Fibroblast of the aortic adventitia (primary cell): ENCODE results near the gene EEFSEC. TPM values are rescaled to one million over a fixed set of nuclear protein-coding genes. Genes with fewer than 3 reads are reported as not detected.

Source experiments
- DNase-seq: peaks from one replicate; pipeline ENCODE4 v3.0.0-alpha.2; 2010; ENCODE audit warnings: low read depth
- H3K4me3 ChIP-seq: 2 replicates; pipeline ENCODE4 v1.5.1; 2011; ENCODE audit warnings: low read depth, mild to moderate bottlenecking, control low read depth, low read length, moderate library complexity
- total RNA-seq: library from RNA; depleted of rRNA; stranded (reverse); fragments of >200 nt; gene quantifications from 2 replicates; pipeline ENCODE4 v1.2.3, GENCODE V29; 2012; ENCODE audit warnings: low replicate concordance
- TF ChIP-seq, protein P1 (sequence below): IDR thresholded peaks from 2 replicates; pipeline ENCODE4 v1.5.1; 2011; ENCODE audit warnings: mild to moderate bottlenecking, low read length, control low read depth, inconsistent platforms; ENCODE audit not compliant: insufficient read depth

EEFSEC gene
- total RNA-seq, 1 donor, result 8.1 TPM

DNA sequence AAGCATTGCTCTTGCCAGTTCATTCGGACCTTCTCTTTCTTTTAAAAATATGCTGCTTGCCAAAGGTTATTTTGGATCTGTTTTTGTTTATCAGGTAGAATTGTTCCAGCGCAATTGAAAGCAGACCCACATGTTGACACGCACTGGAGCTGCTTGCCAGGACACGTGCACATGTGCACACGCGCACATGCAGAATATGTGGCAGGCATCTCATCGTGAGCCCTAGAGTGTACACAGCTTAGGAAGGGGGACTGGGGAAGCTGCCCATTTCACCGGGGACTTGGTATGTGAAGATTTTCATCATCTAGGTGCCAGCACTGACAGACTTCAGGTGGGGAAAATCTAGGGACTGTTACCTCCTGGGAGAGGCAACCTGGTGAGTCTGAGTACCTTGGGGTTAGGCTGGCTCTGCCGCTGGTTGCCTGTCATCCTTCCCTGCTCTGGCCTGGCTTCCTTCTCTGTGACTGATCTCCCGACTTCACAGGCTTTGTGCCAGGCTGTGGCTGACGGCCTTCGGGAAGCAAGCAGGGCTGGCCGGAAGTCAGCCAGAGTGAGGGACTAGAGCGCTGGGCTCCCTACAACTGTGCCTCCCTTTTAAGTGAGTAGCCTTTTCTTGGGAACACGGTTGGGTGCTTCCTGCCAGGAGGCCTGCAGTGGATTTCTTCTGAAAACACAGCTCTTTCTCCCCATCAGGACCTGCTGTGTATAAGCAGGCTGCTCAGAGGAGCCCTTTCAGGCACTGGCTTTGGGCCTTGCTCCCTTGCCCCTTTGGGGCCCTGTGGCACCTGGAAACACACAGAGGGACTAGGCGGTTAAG lies 129.3 kb downstream of the EEFSEC start:
- TF ChIP-seq, protein P1, sequence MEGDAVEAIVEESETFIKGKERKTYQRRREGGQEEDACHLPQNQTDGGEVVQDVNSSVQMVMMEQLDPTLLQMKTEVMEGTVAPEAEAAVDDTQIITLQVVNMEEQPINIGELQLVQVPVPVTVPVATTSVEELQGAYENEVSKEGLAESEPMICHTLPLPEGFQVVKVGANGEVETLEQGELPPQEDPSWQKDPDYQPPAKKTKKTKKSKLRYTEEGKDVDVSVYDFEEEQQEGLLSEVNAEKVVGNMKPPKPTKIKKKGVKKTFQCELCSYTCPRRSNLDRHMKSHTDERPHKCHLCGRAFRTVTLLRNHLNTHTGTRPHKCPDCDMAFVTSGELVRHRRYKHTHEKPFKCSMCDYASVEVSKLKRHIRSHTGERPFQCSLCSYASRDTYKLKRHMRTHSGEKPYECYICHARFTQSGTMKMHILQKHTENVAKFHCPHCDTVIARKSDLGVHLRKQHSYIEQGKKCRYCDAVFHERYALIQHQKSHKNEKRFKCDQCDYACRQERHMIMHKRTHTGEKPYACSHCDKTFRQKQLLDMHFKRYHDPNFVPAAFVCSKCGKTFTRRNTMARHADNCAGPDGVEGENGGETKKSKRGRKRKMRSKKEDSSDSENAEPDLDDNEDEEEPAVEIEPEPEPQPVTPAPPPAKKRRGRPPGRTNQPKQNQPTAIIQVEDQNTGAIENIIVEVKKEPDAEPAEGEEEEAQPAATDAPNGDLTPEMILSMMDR, result no peak
- no peak overlapping the region for H3K4me3 ChIP-seq
- DNase-seq, result peak; percentile 75

DNA sequence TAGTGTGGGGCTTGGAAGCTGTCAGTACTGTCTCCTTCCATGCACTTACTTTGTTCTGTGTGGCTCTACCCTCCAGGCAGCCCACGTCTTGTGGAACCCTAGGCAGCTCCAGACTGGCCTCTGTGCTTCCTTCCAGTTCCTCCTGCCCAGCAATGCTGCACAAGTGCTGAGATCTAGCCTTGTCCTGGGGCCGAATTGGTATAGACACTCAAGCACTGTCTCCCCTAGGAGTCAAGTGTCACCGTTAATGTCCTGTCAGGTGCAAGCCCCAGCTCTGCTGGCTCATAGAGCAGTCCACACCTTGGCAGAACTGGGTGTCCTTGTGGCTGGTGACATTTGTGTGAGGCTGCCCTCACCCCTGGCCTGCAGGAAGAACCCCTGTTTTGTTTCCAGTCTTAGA lies 130.1 kb downstream of the EEFSEC start:
- DNase-seq, result no peak
- TF ChIP-seq, protein P1, result no peak
- H3K4me3 ChIP-seq, result no peak overlapping the region

DNA sequence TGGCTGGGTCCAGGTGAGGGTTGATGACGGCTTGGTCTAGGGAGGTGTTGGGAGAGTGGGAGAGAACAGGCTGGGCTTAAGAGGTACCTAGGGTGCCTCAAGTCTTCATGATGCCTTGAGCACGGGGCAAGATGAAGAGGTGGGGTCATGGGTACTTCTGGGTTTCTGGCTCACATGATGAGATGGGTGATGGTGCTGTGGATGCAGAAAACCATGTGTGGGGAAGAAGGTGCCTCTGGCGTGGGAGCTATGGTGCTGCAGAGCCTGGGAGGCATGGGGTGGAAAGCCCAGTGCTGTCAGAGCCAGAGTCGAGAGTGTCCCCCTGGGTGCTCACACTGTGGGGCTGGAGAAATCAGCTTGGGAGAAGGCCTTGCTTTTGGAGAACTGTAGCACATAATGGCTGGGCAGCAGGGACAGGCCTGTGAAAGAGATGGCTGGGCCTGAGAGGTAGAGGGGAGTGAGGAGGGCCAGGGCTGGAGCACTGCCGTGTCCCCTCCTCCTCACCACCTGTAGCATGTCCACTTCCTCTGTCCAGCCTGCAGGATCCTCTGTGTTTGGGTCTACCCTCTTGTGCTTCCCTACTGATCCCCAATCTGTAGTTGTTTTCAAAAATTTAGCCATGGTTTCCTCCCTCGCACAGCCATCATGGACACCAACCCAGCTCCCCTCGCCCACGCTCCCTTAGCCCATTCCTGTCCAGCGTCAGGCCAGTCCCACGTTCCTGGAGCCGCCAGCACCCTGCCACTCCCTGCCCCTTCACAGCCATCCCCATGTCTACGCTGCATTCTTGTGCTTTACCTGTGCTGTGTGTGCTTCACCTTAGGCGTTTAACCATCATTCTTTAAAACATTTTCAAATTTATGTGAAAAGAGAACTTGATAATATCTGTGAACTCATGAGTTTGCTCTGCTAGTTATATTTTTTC lies 132.0 kb downstream of the EEFSEC start:
- no peak overlapping the region for H3K4me3 ChIP-seq
- TF ChIP-seq, protein P1, result no peak
- DNase-seq, result no peak

DNA sequence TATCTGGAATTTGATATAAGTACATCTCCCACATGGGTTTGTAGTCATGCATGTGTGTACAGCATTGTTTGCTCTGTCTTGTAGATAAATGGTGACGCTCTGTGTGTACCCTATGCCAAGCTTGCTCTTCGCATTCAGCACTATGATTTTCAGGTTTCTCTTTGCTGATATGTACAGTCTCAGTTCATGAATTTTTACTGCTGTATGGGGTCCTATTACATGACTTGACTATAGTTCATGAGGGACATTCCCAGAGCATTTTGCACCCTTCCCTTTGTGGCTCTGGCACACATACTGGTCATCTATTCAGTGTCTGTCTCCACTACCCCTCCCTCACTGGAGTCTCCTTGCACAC lies 132.7 kb downstream of the EEFSEC start:
- TF ChIP-seq, protein P1, result no peak
- no peak for DNase-seq
- no peak overlapping the region for H3K4me3 ChIP-seq

DNA sequence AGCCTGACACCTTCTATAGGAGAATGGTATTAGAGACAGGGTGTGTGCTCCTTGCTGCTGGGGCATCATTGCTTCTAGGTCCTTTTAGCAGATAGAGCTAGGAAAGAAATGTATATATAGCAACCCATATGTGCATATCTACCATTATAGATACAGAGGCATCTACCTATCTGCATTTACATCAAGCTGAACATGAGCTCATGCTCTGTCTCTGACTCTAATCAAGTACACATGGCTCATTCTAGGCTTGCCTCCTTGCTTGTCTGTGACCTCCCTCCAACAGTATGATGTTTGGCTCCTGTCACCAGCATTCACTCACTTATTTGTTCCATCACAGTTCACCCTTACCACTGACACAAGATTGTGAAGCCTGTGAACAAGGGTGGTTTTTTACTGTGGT lies 133.4 kb downstream of the EEFSEC start:
- TF ChIP-seq, protein P1, result no peak
- H3K4me3 ChIP-seq, result no peak overlapping the region
- no peak for DNase-seq

DNA sequence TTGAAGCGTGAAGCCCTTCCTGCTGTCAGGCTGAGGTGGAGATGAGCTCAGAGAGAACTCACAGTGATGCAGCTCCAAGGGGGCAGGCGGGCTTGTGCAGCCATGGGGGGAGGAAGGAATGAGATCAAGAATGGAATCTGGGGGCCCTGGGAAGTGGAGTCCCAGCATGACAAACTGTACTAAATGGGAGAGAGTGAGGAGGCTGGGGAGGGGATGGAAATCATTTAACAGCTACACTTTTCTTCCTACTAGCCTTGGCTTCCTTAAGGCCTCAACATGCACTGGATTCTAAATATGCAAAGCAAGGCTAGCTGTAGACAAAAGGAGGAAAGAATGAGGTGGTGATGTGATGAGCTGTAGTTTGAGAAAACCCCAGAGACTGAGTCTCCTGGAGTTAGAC lies 133.9 kb downstream of the EEFSEC start:
- TF ChIP-seq, protein P1, result no peak
- no peak overlapping the region for H3K4me3 ChIP-seq
- no peak for DNase-seq
